K562 (cell line): ENCODE results near the gene ZNF224. TPM values are rescaled to one million over a fixed set of nuclear protein-coding genes. Genes with fewer than 3 reads are reported as not detected.

Source experiments
- AFF1 ChIP-seq, 2 experiments: fragments of 450-650 bp; IDR thresholded peaks; 2 replicates each; pipeline ENCODE4 v1.6.1; 2018; ENCODE audit warnings: mild to moderate bottlenecking in 2 of 2, low read depth in 1 of 2; ENCODE audit not compliant: partially characterized antibody in 2 of 2
- ARID1B ChIP-seq: fragments of 450-650 bp; IDR thresholded peaks from 2 replicates; pipeline ENCODE4 v1.6.1; 2016; ENCODE audit warnings: antibody characterized with exemption, mild to moderate bottlenecking, inconsistent platforms
- BCL6 ChIP-seq: fragments of 250-450 bp; sonication (Bioruptor Pico); IDR thresholded peaks from 2 replicates; pipeline ENCODE4 v1.4.0; 2020
- CHD1 ChIP-seq: fragments of 200-600 bp; sonication (generic); IDR thresholded peaks from one replicate; pipeline ENCODE4 v1.6.1; 2012; ENCODE audit warnings: mild to moderate bottlenecking, moderate library complexity, low read length, inconsistent platforms
- ETV1 ChIP-seq: fragments of 450-650 bp; conservative IDR thresholded peaks from 2 replicates; pipeline ENCODE4 v1.6.1; 2016; ENCODE audit warnings: missing genetic modification characterization, control low read depth, low read depth, missing compliant biosample characterization
- HDAC2 ChIP-seq: fragments of 450-650 bp; IDR thresholded peaks from 2 replicates; pipeline ENCODE4 v1.6.1; 2016; ENCODE audit warnings: mild to moderate bottlenecking
- RBM34 ChIP-seq: fragments of 200-400 bp; formaldehyde crosslinking; IDR thresholded peaks from 2 replicates; pipeline ENCODE4 v1.6.1; 2018; ENCODE audit warnings: low read length, borderline replicate concordance; ENCODE audit not compliant: insufficient read depth
- SUPT5H ChIP-seq: fragments of 450-650 bp; IDR thresholded peaks from 2 replicates; pipeline ENCODE4 v1.6.1; 2016
- ZC3H8 ChIP-seq: fragments of 450-650 bp; IDR thresholded peaks from 2 replicates; pipeline ENCODE4 v1.6.1; 2017
- ZFX ChIP-seq: sonication (generic); formaldehyde crosslinking; IDR thresholded peaks from 2 replicates; pipeline ENCODE4 v1.8.0; 2022; ENCODE audit warnings: mild to moderate bottlenecking, missing genetic modification reagents, moderate library complexity
- ZNF444 ChIP-seq: fragments of 250-450 bp; sonication (Bioruptor Pico); IDR thresholded peaks from 2 replicates; pipeline ENCODE4 v1.4.0; 2020; ENCODE audit warnings: mild to moderate bottlenecking, moderate library complexity
- ZNF511 ChIP-seq: sonication (generic); formaldehyde crosslinking; IDR thresholded peaks from 2 replicates; pipeline ENCODE4 v1.8.0; 2022; ENCODE audit warnings: mild to moderate bottlenecking, missing genetic modification reagents
- ZNF766 ChIP-seq: fragments of 200-800 bp; sonication (Bioruptor generic); conservative IDR thresholded peaks from 2 replicates; pipeline ENCODE4 v1.6.1; 2016; ENCODE audit warnings: missing genetic modification characterization, missing compliant biosample characterization
- ZNF778 ChIP-seq: fragments of 450-650 bp; formaldehyde crosslinking; IDR thresholded peaks from 2 replicates; pipeline ENCODE4 v1.4.0; 2020; ENCODE audit warnings: mild to moderate bottlenecking, moderate library complexity
- polyA plus RNA-seq, 8 experiments: library from polyadenylated mRNA; depleted of rRNA in 4 of 8; stranded (reverse) in 5 of 8; unstranded in 3 of 8; fragments of >200 nt; fragmentation: Nextera tagmentation in 2 of 8; fragmentation: Illumina TruSeq in 1 of 8; extraction: Ambion mirVana in 2 of 8; extraction: Trizol in 1 of 8; gene quantifications; 2 replicates each; pipeline versions ENCODE4 v1.2.1 to v1.2.3, GENCODE V29; 2011 to 2014; ENCODE audit warnings: inconsistent platforms in 1 of 8, missing spikeins in 1 of 8
- total RNA-seq, 7 experiments: library from RNA; depleted of rRNA in 6 of 7; stranded (reverse); fragments of >200 nt in 6 of 7; fragmentation: Illumina TruSeq in 2 of 7; extraction: Trizol in 2 of 7; gene quantifications; 2 replicates each; pipeline versions ENCODE4 v1.2.1 to v1.2.3, GENCODE V29; 2011 to 2021; ENCODE audit warnings: low replicate concordance in 1 of 7
- TF ChIP-seq, protein P1 (sequence below), 2 experiments: fragments of 200-800 bp in 1 of 2; sonication (Bioruptor generic) in 1 of 2; sonication (generic) in 1 of 2; formaldehyde crosslinking in 1 of 2; IDR thresholded peaks in 1 of 2; conservative IDR thresholded peaks in 1 of 2; 2 replicates each; pipeline versions ENCODE4 v1.5.0 to v1.6.1; 2016 to 2020; ENCODE audit warnings: missing compliant biosample characterization in 1 of 2, missing genetic modification characterization in 1 of 2, missing genetic modification reagents in 1 of 2
- TF ChIP-seq, protein P2 (sequence below): fragments of 450-650 bp; conservative IDR thresholded peaks from 2 replicates; pipeline ENCODE4 v1.6.1; 2016; ENCODE audit warnings: missing genetic modification characterization, low read depth, mild to moderate bottlenecking, control low read depth, missing compliant biosample characterization
- TF ChIP-seq, protein P3 (sequence below), 2 experiments: IDR thresholded peaks; 2 replicates each; pipeline ENCODE4 v1.6.1; 2011; ENCODE audit warnings: borderline replicate concordance in 1 of 2, control low read depth in 1 of 2, low read depth in 1 of 2, low read length in 1 of 2, mild to moderate bottlenecking in 1 of 2, mixed read lengths in 1 of 2, moderate library complexity in 1 of 2; ENCODE audit not compliant: insufficient read depth in 1 of 2, insufficient read length in 1 of 2, poor library complexity in 1 of 2, severe bottlenecking in 1 of 2; ENCODE audit errors: extremely low read depth in 1 of 2

Gene ZNF224
- total and polyA plus RNA-seq, 9 of the 15 experiments (the other 6 are each of a cell fraction or from before 2014, with no cell fraction given): 4.4 to 15.6 (median 10.0) TPM

DNA sequence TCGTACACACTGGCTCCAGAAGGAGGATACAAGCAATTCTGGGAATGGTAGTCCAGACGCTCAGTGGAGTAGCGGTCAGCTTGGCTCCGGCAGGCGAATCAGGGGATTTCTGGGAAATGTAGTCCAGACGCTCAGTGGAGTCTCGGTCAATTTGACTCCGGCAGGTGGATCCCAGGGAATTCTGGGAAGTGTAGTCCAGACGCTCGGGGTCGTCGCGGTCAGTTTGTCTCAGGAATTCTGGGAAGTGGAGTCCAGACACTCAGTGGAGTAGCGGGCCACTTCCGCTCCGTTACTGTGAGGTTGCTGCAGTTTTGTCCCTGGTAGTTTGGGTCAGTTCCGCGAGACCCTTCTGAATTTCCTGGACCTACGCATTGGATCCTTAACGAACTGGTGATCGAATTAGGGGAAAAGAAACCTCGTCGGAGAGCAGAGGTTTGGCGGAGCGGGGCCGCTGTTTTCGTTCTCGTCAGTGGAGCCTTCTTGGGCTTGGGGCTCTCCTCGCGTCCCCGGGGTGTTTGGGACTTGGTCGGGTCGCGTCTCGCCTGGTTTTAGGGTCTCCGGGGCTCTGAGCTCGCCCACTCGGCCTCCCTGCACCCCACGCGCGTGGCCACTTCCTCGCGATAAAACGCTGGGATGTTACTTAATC is 19.1 kb downstream of the ZNF224 start, which contains the start of gene ZNF225 (continued):
- TF ChIP-seq, protein P1, sequence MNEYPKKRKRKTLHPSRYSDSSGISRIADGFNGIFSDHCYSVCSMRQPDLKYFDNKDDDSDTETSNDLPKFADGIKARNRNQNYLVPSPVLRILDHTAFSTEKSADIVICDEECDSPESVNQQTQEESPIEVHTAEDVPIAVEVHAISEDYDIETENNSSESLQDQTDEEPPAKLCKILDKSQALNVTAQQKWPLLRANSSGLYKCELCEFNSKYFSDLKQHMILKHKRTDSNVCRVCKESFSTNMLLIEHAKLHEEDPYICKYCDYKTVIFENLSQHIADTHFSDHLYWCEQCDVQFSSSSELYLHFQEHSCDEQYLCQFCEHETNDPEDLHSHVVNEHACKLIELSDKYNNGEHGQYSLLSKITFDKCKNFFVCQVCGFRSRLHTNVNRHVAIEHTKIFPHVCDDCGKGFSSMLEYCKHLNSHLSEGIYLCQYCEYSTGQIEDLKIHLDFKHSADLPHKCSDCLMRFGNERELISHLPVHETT (CRISPR knock-in tag; conservative IDR thresholded peaks at IDR 0.05 in 1 of 2, IDR thresholded peaks at IDR 0.05 in 1 of 2): 0 out of 4 replicates have a peak, but pooled peaks of 1 of the 2 experiments have one; percentile 59
- TF ChIP-seq ZNF766: peak; percentile 97
- TF ChIP-seq ZFX: 0 out of 2 replicates have a peak, but pooled peaks have one; percentile 25
- no peak for TF ChIP-seq ZNF511 (CRISPR knock-in tag)
- TF ChIP-seq, protein P2, sequence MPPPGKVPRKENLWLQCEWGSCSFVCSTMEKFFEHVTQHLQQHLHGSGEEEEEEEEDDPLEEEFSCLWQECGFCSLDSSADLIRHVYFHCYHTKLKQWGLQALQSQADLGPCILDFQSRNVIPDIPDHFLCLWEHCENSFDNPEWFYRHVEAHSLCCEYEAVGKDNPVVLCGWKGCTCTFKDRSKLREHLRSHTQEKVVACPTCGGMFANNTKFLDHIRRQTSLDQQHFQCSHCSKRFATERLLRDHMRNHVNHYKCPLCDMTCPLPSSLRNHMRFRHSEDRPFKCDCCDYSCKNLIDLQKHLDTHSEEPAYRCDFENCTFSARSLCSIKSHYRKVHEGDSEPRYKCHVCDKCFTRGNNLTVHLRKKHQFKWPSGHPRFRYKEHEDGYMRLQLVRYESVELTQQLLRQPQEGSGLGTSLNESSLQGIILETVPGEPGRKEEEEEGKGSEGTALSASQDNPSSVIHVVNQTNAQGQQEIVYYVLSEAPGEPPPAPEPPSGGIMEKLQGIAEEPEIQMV: no peak; the same call in 1 of the 2 replicates
- no peak for TF ChIP-seq ZNF444
- TF ChIP-seq ARID1B: no peak
- TF ChIP-seq HDAC2: no peak
- TF ChIP-seq BCL6 (CRISPR knock-in tag): 0 out of 2 replicates have a peak, but pooled peaks have one; percentile 29
- TF ChIP-seq, protein P3, sequence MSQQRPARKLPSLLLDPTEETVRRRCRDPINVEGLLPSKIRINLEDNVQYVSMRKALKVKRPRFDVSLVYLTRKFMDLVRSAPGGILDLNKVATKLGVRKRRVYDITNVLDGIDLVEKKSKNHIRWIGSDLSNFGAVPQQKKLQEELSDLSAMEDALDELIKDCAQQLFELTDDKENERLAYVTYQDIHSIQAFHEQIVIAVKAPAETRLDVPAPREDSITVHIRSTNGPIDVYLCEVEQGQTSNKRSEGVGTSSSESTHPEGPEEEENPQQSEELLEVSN (IDR thresholded peaks at IDR 0.05; ENCODE audit: borderline replicate concordance in 1 of 2, extremely low read depth in 1 of 2, insufficient read depth in 1 of 2, insufficient read length in 1 of 2, low read depth in 1 of 2, low read length in 1 of 2, poor library complexity in 1 of 2, severe bottlenecking in 1 of 2): no peak
- TF ChIP-seq ZNF778 (CRISPR knock-in tag): no peak
- no peak for TF ChIP-seq RBM34
- TF ChIP-seq ZC3H8: no peak
- peak; percentile 85 for TF ChIP-seq ETV1 (tag)
- TF ChIP-seq AFF1 (IDR thresholded peaks at IDR 0.05; ENCODE audit: low read depth in 1 of 2, partially characterized antibody in 2 of 2): peak in 1 of 2 experiments; percentile 98
- peak; percentile 78 for TF ChIP-seq SUPT5H
- TF ChIP-seq CHD1: no peak
